ENCODE data around the gene LGR4. TPM values are rescaled to one million over a fixed set of nuclear protein-coding genes. Genes with fewer than 3 reads are reported as not detected.
A peak's percentile ranks its signal among the peaks of the same experiment; 100 is the strongest.

Gene LGR4
- total RNA-seq, 2 donors from 2014 or later, result 0.05 to 0.30 TPM

DNA sequence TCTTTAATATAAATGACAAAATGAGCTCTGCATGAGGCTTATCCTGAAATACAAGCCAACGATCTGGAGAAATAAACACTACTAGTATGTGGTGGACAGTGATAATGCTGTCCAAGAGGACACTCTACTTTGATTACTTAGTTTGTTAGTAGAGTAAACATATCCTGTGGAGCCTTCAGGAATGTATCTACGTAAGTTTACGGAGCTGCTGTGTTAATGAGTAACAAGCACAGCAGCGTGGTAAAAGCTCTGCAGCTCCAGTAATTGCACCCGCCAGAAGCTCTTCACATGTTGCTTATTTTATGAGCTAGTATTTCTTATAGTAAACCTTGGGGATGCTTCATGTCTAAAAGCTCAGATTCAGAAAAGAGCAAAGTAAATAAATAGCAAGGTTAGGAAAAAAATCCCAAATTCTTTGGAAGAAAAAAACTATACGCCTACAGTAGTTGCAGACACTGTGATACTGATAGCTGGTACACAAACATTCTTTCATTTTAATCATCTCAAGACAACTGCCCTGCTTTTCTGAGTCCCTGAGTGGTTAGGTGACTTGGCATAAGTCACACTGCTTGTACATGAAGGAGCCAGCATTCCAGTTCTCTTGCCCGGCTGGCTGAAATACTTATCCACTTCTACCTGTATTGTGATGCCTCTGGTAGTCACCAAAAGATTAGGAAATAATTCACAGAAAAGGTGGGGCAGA lies 76.9 kb downstream of the LGR4 start:
- Mint-ChIP-seq H3K27ac (no peak overlapping the region), H3K36me3 (ENCODE audit: insufficient read depth in 2 of 2) (no peaks in the 10 kb centered on the region), H3K4me1 (ENCODE audit: low read depth) (no peaks in the 10 kb centered on the region), H3K4me3 (no peak overlapping the region), H3K9me3 (no peaks in the 10 kb centered on the region), H3K27me3 (ENCODE audit: low read depth) (peaks cover 7% of the 10 kb centered on the region)
- ATAC-seq (replicated peaks in 1 of 2) (no peak), DNase-seq (no peak)

DNA sequence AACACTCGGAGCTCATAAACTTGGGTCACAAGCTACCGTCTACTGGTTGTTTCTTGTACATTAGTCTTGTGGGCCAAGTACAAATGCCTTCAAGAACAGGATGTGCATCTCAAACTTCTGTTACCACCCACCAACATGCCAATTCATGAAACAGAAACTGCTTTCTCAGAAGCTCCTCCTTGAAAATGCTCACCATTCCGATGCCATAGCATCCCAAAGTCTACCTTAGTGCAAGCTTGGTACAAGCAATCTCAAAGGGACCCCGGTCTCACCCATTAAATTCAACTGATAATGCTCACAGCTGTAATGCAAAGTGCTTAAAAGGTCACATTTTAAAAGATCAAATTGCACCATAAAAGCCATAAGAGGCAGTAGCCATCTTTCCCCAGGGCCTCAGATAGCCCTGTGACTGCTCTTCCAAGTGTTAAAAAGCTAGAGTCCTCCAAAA lies 77.8 kb downstream of the LGR4 start:
- Mint-ChIP-seq H3K36me3 (ENCODE audit: insufficient read depth in 2 of 2) (no peaks in the 10 kb centered on the region), H3K4me3 (no peak overlapping the region), H3K4me1 (ENCODE audit: low read depth) (no peaks in the 10 kb centered on the region), H3K27ac (no peak overlapping the region), H3K27me3 (ENCODE audit: low read depth) (peaks cover 7% of the 10 kb centered on the region), H3K9me3 (no peaks in the 10 kb centered on the region)
- DNase-seq (no peak), ATAC-seq (replicated peaks in 1 of 2) (no peak)

- no peak for DNase-seq
Measured at GRCh38 chr11:27392278-27393114, 80.1 kb downstream of the LGR4 start.

GRCh38 chr11:27391331-27392015 lies 81.1 kb downstream of the LGR4 start:
- DNase-seq (no peak), ATAC-seq (replicated peaks in 1 of 2) (no peak)
- H3K27ac Mint-ChIP-seq, result no peak overlapping the region
- peaks cover 3% of the 10 kb centered on the region for H3K27me3 Mint-ChIP-seq (ENCODE audit: low read depth)
- H3K4me1 Mint-ChIP-seq (ENCODE audit: low read depth), result peaks cover 7% of the 10 kb centered on the region
- H3K9me3 Mint-ChIP-seq, result no peaks in the 10 kb centered on the region
- no peaks in the 10 kb centered on the region for H3K36me3 Mint-ChIP-seq (ENCODE audit: insufficient read depth in 2 of 2)
- no peak overlapping the region for H3K4me3 Mint-ChIP-seq

More at GRCh38 chr11:27392278-27393114, 80.1 kb downstream of the LGR4 start:
- Mint-ChIP-seq H3K27me3 (ENCODE audit: low read depth) (peaks cover 7% of the 10 kb centered on the region), H3K27ac (no peak overlapping the region), H3K9me3 (no peaks in the 10 kb centered on the region), H3K4me1 (ENCODE audit: low read depth) (peaks cover 7% of the 10 kb centered on the region), H3K36me3 (ENCODE audit: insufficient read depth in 2 of 2) (no peaks in the 10 kb centered on the region), H3K4me3 (no peak overlapping the region)
- no peak for ATAC-seq (replicated peaks in 1 of 2)

- DNase-seq, result no peak
- no peak overlapping the region for H3K27ac Mint-ChIP-seq
- H3K36me3 Mint-ChIP-seq (ENCODE audit: insufficient read depth in 2 of 2), result no peaks in the 10 kb centered on the region
- peaks cover 7% of the 10 kb centered on the region for H3K4me1 Mint-ChIP-seq (ENCODE audit: low read depth)
- H3K27me3 Mint-ChIP-seq (ENCODE audit: low read depth), result peaks cover 7% of the 10 kb centered on the region
- H3K4me3 Mint-ChIP-seq, result no peak overlapping the region
- H3K9me3 Mint-ChIP-seq, result no peaks in the 10 kb centered on the region
- ATAC-seq (replicated peaks in 1 of 2), result no peak
Measured at GRCh38 chr11:27390318-27391295, 82.0 kb downstream of the LGR4 start.

- Mint-ChIP-seq H3K27me3 (ENCODE audit: low read depth) (peaks cover 7% of the 10 kb centered on the region), H3K36me3 (ENCODE audit: insufficient read depth in 2 of 2) (no peaks in the 10 kb centered on the region), H3K4me3 (no peak overlapping the region), H3K9me3 (no peaks in the 10 kb centered on the region), H3K27ac (no peak overlapping the region), H3K4me1 (ENCODE audit: low read depth) (peaks cover 7% of the 10 kb centered on the region)
- DNase-seq, result no peak
- peak; percentile 31 to 61 for ATAC-seq (replicated peaks in 1 of 2)
Measured at GRCh38 chr11:27388869-27389268, 83.7 kb downstream of the LGR4 start.

DNA sequence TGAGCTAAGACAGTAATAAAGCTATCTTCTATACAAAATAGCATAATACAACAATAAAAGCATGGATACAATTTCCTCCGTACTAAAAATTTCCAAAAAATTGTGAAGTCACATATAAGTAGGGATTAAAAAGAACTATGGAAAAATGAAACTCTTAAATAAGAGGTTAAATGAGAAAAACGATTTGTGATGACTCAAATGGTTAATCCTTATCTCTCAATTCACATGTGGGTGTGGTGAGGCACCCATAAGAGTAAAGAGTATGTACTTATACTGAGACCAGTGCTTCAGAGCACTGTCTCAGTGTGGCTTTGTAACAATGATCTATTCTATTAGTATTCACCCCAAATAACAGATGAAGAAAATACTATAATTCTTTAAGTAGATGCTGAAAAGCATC lies 84.6 kb downstream of the LGR4 start:
- Mint-ChIP-seq H3K4me3 (no peak overlapping the region), H3K9me3 (no peaks in the 10 kb centered on the region), H3K4me1 (ENCODE audit: low read depth) (peaks cover 7% of the 10 kb centered on the region), H3K36me3 (ENCODE audit: insufficient read depth in 2 of 2) (no peaks in the 10 kb centered on the region), H3K27ac (no peak overlapping the region), H3K27me3 (ENCODE audit: low read depth) (peaks cover 7% of the 10 kb centered on the region)
- ATAC-seq (replicated peaks in 1 of 2), result peak; percentile 65 to 80
- DNase-seq, result no peak

DNA sequence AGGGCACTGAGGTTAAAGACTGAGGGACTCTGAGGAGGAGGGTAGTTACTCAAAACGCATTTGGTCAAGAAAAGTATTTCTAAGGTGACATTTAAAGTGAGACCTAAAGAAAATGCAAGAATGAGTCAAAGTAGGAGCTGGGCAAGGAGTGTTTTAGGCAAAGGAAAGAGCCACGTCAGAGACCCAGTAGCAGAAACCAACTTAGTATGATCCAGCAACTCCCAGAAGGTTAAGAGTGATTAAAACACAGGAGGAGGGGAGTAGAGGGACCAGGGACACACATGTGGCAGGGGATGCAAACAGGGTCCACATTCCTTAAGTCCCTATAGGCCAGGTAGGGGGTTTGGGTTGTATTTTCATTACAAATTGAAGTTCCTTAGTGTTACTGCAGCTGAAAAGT lies 85.2 kb downstream of the LGR4 start:
- Mint-ChIP-seq H3K4me1 (ENCODE audit: low read depth) (peaks cover 7% of the 10 kb centered on the region), H3K27me3 (ENCODE audit: low read depth) (peaks cover 7% of the 10 kb centered on the region), H3K4me3 (no peak overlapping the region), H3K27ac (no peak overlapping the region), H3K36me3 (ENCODE audit: insufficient read depth in 2 of 2) (no peaks in the 10 kb centered on the region), H3K9me3 (no peaks in the 10 kb centered on the region)
- ATAC-seq (replicated peaks in 1 of 2) (peak in 1 of 2 donors; percentile 65), DNase-seq (no peak)

- Mint-ChIP-seq H3K36me3 (ENCODE audit: insufficient read depth in 2 of 2) (no peaks in the 10 kb centered on the region), H3K27ac (no peak overlapping the region), H3K27me3 (ENCODE audit: low read depth) (peaks cover 7% of the 10 kb centered on the region), H3K4me3 (no peak overlapping the region), H3K4me1 (ENCODE audit: low read depth) (peaks cover 7% of the 10 kb centered on the region), H3K9me3 (no peaks in the 10 kb centered on the region)
- ATAC-seq (replicated peaks in 1 of 2), result no peak
- no peak for DNase-seq
Measured at GRCh38 chr11:27386181-27386845, 86.3 kb downstream of the LGR4 start.

- Mint-ChIP-seq H3K27ac (no peak overlapping the region), H3K9me3 (no peaks in the 10 kb centered on the region), H3K4me1 (ENCODE audit: low read depth) (peaks cover 7% of the 10 kb centered on the region), H3K27me3 (ENCODE audit: low read depth) (peaks cover 7% of the 10 kb centered on the region), H3K4me3 (no peak overlapping the region), H3K36me3 (ENCODE audit: insufficient read depth in 2 of 2) (no peaks in the 10 kb centered on the region)
- DNase-seq, result no peak
- no peak for ATAC-seq (replicated peaks in 1 of 2)
Measured at GRCh38 chr11:27385245-27385644, 87.3 kb downstream of the LGR4 start.

GRCh38 chr11:27384227-27384626 lies 88.4 kb downstream of the LGR4 start:
- H3K27ac Mint-ChIP-seq, result no peak overlapping the region
- H3K36me3 Mint-ChIP-seq (ENCODE audit: insufficient read depth in 2 of 2), result no peaks in the 10 kb centered on the region
- ATAC-seq (replicated peaks in 1 of 2), result no peak

GRCh38 chr11:27383645-27384044 lies 88.9 kb downstream of the LGR4 start:
- no peak for DNase-seq
- no peak overlapping the region for H3K27ac Mint-ChIP-seq

More at GRCh38 chr11:27384227-27384626, 88.4 kb downstream of the LGR4 start:
- Mint-ChIP-seq H3K27me3 (ENCODE audit: low read depth) (peaks cover 7% of the 10 kb centered on the region), H3K9me3 (no peaks in the 10 kb centered on the region), H3K4me1 (ENCODE audit: low read depth) (peaks cover 4% of the 10 kb centered on the region), H3K4me3 (no peak overlapping the region)
- no peak for DNase-seq

More at GRCh38 chr11:27383645-27384044, 88.9 kb downstream of the LGR4 start:
- Mint-ChIP-seq H3K4me3 (no peak overlapping the region), H3K4me1 (ENCODE audit: low read depth) (no peaks in the 10 kb centered on the region), H3K36me3 (ENCODE audit: insufficient read depth in 2 of 2) (no peaks in the 10 kb centered on the region), H3K27me3 (ENCODE audit: low read depth) (peaks cover 7% of the 10 kb centered on the region), H3K9me3 (no peaks in the 10 kb centered on the region)
- ATAC-seq (replicated peaks in 1 of 2), result no peak

Data from activated T-cell treated with anti-CD3 and anti-CD28 coated beads, Interleukin-2, amount 50 U/mL, for 72 hours (primary cell).